Breast epithelium (tissue), 3 donors: Measurements from ENCODE around the gene KRT24.

ENCODE experiments used
- POLR2A ChIP-seq: fragments of 450-650 bp; IDR thresholded peaks from one replicate; pipeline ENCODE4 v1.6.1; 2016; ENCODE audit warnings: antibody characterized with exemption, mild to moderate bottlenecking, moderate library complexity
- POLR2AphosphoS5 ChIP-seq, 3 donors: sonication (generic); formaldehyde crosslinking; IDR thresholded peaks; one replicate each; pipeline ENCODE4 v1.6.1; 2017; ENCODE audit warnings: antibody characterized with exemption in 3 of 3
- TF ChIP-seq, protein P1 (sequence below), 3 donors: fragments of 450-650 bp; IDR thresholded peaks; one replicate each; pipeline ENCODE4 v1.5.1; 2016 to 2017; ENCODE audit warnings: antibody characterized with exemption in 3 of 3, mild to moderate bottlenecking in 3 of 3, moderate library complexity in 3 of 3

DNA sequence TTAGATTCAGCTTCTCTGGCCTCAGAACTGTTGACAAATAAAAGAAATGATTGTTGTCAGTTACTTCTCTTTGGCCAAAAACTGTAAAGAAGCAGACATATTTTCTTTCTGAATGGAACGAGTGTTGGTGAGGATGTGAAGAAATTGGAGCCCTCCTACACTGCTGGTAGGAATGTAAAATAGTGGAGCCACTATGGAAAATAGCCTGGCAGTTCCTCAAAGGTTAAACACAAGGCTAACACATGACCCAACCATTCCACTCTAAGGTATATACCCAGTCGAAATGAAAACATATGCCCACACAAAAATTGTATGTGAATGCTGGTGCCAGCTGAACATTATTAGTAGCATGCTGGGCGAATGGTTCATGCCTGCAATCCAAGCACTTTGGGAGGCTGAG, 14.2 kb upstream of the KRT24 start:
- TF ChIP-seq, protein P1, sequence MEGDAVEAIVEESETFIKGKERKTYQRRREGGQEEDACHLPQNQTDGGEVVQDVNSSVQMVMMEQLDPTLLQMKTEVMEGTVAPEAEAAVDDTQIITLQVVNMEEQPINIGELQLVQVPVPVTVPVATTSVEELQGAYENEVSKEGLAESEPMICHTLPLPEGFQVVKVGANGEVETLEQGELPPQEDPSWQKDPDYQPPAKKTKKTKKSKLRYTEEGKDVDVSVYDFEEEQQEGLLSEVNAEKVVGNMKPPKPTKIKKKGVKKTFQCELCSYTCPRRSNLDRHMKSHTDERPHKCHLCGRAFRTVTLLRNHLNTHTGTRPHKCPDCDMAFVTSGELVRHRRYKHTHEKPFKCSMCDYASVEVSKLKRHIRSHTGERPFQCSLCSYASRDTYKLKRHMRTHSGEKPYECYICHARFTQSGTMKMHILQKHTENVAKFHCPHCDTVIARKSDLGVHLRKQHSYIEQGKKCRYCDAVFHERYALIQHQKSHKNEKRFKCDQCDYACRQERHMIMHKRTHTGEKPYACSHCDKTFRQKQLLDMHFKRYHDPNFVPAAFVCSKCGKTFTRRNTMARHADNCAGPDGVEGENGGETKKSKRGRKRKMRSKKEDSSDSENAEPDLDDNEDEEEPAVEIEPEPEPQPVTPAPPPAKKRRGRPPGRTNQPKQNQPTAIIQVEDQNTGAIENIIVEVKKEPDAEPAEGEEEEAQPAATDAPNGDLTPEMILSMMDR (IDR thresholded peaks at IDR 0.05): no peak
- TF ChIP-seq POLR2A (no peak), POLR2AphosphoS5 (IDR thresholded peaks at IDR 0.05) (no peak)
